Left colon (tissue), 2 donors: ENCODE results near the gene HSD11B1L. TPM values are rescaled to one million over a fixed set of nuclear protein-coding genes. Genes with fewer than 3 reads are reported as not detected.

Experiments used
- ATAC-seq: fragments of 200-7000 bp; cut with Tn5 transposase; one replicate; pipeline ENCODE4 v1.9.1; 2020; ENCODE audit warnings: mild to moderate bottlenecking, moderate library complexity
- DNase-seq, 2 donors: peaks; one replicate each; pipeline ENCODE4 v3.0.0-alpha.2; 2020
- intact Hi-C, 2 donors: fragments of 100-400 bp; cut with DNase I in 1 of 2; cut with micrococcal nuclease in 1 of 2; formaldehyde crosslinking; loops; one replicate each; pipeline versions ENCODE4 v1.11.2 to v1.14.0; 2022; cut with DNase I, micrococcal nuclease
- total RNA-seq, 2 donors: library from RNA; stranded (reverse); fragmentation: NEBNext Ultra II Directional; extraction: Animal tissue kit (Norgen Biotek cat#: 25700); gene quantifications; one replicate each; pipeline ENCODE4 v1.2.1, GENCODE V29; 2021
- donor health status: DM: no; HTN: no; CAD: no.
- donor health status: DM: yes; HTN: yes; CAD: no.

The HSD11B1L gene
- total RNA-seq, 2 donors from 2014 or later = 3.5 to 3.8 TPM

DNA sequence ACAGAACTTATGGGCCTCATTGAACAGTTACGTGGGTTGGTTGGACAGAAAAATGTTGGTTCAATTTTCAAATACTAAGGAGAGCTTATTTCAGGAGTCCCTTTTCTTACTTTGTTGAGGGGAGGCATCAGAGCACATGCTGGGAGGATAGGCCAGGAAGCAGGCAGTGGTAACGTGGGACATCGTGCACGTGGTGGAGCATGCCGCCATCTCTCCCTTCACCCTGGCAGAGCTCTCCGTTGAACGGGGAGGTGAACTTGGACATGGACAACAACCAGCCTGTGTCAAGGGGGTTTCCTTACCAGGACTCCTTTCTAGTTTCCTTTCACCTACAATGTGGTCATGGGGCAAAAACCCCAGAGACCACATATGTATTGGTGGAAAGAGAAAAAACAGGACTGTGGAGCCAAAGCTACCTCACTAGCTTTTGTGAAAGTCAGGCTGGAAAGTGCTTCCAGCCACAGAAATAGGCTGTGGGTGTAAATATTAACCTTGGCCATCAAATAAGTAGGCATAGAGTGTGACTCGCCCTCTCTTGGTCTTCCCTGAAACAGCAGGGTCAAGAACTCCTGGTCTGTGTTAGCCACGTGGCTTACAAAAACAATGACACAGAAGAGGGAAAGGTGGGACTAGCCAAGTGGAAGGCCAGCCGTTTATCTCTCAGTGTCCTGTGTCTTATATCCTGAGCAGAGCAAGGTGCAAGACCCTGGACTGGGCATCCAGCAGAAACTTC lies 14.9 kb upstream of the HSD11B1L start:
- intact Hi-C loops = no loop called here
- DNase-seq (no peak), ATAC-seq (peak; percentile 31)

DNA sequence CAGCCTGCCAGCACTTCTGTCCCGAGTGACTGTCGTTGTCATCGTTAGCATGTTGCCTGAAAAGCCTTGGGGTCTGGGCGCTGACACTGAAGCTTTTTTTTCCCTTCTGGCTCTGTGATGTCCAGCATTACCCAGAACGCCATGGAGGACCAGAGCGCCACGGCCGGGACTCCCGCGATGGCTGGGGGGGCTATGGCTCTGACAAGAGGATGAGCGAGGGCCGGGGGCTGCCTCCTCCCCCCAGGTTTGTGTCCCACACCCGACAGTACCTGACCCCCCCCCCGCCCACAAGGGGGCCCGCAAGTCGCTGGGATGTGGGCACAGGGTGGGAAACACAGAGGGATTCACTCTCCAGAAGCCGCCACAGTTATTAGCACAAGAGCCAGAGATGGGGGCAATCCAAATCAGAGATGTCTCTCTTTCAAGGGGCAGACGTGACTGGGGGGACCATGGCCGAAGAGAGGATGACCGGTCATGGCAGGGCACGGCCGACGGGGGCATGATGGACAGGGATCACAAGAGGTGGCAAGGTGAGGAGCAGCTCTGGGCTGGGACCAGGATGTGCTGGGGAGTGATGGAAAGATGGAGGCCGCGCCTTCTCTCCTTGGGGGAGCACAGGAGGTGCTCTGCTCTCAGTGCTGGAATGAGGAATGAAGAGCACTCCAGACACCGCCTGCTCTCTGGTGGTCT lies 13.8 kb upstream of the HSD11B1L start:
- intact Hi-C loops = no loop called here
- DNase-seq (no peak), ATAC-seq (peak; percentile 13)

DNA sequence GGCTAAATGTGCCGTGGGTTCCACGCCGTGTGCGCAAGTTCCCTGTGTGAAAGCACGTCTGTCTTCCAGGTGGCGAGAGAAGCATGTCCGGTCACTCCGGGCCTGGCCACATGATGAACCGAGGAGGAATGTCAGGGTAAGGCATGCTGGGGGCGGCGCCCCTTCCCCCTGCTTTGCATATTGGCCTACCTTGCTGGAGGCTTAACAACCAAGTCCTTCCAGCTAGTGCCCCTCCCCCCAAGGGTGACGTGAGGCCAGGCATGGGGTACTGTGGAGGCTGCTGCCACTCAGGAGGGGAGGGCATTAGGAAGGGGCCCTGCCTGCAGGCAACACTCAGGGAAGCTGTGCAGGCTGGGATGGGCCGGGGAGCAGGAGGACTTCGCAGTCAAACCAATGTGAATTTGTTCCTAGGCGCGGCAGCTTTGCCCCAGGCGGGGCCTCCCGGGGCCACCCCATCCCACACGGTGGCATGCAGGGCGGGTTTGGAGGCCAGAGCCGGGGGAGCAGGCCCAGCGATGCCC lies 13.0 kb upstream of the HSD11B1L start:
- DNase-seq (no peak), ATAC-seq (no peak)
- intact Hi-C loops = no loop called here

DNA sequence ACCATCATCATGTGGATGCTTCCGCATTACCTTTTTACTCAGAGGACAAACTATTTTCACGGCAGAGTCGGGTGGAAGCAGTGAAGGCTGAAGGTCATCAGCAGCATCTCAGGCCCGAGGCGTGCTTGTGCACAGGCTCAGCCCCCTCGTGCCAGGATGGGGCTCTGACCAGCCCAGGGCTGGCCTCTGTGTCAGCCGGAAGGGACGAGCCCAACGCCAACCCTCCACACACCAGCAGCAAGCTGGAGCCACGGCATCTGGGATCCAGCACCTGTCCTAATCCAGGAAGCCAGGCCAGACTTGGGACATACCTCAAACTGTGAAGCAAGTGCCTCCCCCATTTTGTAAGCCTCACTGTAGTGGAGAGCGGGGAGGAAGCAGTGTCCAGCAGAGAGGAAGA lies 11.6 kb upstream of the HSD11B1L start:
- no peak for ATAC-seq
- DNase-seq = no peak
- intact Hi-C loops = no loop called here

DNA sequence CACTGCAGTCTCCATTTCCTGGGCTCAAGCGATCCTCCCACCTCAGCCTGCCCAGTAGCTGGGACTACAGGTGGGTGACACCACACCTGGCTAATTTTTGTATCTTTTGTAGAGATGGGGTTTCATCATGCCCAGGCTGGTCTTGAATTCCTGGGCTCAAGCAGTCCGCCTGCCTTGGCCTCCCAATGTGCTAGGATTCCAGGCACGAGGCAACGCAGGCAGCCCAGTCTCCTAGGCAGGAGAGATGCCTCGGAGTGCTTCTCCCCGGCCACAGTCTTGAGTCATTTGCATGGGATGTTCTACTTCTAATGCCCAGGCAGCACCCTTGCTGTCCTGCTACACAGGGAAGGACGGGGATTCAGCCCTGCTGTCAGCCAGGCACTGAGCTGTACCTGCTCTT lies 9.2 kb upstream of the HSD11B1L start:
- DNase-seq (no peak), ATAC-seq (no peak)
- intact Hi-C loops = no loop called here

DNA sequence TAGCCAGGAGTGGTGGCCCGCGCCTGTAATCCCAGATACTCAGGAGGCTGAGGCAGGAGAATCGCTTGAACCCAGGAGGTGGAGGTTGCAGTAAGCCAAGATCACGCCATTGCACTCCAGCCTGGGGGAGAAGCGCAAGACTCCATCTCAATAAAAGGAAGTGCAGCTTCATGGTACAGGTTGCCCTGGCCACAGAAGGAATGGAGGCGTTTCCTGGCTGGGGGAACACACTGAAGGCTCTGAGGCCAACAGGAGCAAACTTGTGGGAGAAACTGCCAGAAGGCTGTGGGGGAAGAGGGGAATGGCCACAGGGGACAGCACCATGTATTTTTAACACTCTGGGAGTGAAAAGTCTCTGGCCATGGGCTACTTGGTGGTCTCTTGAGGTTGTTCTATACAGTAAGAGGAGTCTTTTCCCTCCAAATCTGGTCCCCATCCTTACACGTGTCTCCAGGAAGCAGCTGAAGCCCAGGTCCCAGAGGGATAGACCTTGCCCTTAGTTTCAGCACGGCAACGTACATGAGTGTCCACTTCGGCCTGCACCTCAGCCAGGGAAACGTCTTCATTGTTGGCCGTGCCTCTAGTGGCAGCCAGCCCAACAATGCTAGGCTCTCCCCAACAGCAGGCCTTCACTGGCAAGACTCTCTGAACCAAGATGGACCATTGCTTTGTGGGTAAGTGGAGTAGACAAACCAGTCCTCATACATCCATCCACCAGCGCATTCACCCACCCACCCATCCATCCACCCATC lies 7.9 kb upstream of the HSD11B1L start:
- intact Hi-C loops = no loop called here
- ATAC-seq (no peak), DNase-seq (no peak)

DNA sequence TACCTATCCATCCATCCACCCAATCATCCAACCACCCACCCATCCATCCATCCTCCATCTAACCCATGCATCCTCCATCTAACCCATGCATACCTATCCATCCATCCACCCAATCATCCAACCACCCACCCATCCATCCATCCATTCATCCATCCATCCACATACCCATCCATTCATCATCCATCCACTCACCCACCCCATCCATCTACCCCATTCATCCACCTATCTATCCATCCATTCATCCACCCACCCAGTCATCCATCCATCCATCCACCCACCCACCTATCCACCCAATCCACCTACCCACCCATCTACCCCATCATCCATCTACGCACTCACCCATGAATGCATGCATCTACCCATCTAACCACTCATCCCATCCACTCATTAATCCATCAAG lies 7.1 kb upstream of the HSD11B1L start:
- ATAC-seq = no peak
- intact Hi-C loops = no loop called here
- DNase-seq = no peak

DNA sequence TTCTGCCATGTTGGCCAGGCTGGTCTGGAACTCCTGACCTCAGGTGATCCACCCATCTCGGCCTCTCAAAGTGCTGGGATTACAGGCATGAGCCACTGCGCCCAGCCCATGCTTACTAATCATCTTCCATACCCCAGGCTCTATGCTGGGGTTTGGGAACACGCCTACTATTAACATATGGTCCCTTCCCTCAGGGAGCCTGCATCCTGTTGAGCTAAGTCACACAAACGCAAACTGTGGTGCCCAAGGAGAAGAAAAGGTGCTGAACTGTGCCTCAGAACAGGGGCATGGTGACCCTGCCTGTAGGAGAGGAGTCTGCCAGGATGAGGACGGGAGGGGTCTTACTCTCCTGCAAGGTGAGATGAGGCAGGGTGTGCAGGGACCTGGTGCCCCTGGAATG lies 6.1 kb upstream of the HSD11B1L start:
- ATAC-seq (no peak), DNase-seq (no peak)
- intact Hi-C loops = no loop called here

DNA sequence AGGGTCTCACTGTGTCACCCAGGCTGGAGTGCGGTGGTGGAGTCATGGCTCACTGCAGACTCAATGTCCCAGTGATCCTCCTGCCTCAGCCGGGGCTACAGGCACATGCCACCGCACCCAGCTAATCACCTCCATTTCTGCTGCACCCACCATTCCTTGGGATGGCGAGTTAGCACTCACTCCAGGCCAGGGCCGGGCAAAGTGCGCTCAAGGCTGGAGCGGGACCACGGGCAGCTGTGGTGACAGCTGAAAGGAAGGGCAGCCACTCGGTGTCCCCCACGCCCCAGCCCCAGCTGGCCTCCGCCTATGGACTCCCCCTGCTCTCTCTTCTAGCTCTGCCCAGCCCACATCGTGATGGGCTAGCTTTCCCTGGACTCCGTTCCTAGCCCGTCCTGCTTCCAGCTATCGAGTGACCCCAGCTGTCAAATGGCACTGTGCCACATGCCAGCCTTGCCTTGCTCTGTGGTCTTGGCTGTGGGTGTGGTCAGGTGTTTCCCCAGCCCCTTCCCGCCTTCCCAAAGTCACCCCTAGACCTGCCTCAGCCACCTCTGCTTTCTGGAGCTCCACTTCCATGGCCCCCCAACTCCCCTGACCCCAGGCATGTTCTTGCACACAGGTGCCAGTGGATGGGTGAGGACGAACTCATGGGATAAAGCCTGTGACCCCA lies 4.6 kb upstream of the HSD11B1L start:
- DNase-seq (no peak), ATAC-seq (no peak)
- intact Hi-C loops = no loop called here

DNA sequence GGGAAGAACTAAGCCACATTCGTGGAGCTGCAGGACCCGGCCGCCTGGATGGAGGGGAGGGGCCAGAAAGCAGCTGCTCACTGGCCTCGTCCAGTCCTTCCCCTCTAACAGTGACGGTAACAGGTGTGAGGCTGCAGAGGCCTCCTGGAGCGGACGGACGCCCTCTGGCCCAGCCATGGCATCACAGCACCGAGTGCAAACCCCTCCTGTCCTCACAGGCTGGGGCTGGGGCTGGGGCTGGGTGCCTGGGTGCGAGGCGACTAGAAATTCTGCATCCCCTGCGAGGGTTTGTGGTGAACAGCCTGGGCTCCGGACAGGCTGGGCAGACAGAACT lies 4.1 kb upstream of the HSD11B1L start:
- ATAC-seq (no peak), DNase-seq (no peak)
- intact Hi-C loops = no loop called here

DNA sequence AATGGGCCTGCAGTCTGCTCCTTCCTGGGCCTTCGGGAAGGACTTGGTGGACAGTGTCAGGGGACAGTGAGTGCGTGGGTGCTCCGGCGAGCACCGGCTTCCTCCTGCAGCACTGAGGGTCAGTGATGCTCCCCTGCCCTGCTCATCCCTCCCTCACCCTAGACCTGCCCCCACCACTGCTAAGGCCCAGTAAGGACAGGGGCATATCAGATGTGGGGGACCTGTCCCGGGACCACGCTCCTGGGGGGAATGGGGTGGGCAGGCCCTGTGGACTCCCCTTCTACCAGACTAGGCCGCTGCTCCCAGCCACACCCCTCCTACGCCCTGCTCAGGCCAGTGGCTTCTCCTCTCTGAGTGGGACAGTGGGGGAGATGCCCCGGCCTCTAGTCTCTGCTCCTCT lies 3.7 kb upstream of the HSD11B1L start:
- intact Hi-C loops = no loop called here
- ATAC-seq (no peak), DNase-seq (no peak)

DNA sequence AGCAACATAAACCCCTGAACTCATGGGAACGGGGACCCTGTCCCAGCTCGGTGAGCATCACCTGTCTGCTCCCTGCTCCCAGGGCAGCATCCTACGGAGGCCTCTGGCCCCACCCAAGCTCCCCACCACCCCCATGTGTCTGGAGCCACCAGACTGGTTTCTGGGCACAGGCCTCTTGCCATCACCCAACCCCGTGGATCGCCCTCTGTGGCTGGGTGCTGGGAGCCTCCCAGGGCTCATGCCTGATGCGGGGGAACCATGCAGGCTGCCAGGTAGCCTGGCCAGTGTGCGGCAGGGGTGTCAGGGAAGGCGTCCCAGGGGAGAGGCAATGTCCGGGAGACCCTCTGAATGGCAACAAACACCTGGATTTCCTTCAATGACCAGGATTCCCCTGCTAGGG lies 3.2 kb upstream of the HSD11B1L start:
- intact Hi-C loops = no loop called here
- no peak for ATAC-seq
- no peak for DNase-seq

DNA sequence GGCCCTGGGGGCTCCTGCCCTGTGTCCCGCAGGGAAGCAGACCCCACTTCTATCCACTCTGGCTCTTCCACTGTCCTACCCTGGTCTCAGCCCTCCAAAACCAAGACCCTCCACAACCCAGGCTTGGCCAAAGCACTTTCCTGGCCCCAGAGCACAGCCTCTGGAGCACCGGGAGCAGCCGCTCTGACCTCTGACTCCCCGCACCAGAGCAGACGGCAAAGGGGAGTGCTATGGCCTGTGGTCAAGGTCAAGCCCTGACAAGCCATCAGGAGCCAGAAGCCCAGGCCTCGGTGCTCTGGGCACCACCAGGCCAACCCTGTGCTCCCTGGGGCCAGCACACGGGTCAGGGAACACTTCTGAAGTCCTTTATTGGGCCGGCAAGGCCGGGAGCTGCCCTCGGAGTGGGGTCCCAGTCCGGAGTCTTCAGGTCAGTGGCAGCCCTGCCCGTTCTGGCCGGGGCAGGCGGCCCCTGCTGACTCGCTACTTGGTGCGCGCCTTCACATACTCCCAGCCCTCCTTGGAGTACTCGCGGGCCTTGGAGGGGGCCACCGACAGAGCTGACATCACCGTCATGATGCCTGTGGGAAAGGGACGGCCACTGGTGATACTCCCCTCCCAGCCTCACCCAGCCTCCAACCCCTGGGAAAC lies 2.6 kb upstream of the HSD11B1L start:
- ATAC-seq = no peak
- intact Hi-C loops = no loop called here
- no peak for DNase-seq

DNA sequence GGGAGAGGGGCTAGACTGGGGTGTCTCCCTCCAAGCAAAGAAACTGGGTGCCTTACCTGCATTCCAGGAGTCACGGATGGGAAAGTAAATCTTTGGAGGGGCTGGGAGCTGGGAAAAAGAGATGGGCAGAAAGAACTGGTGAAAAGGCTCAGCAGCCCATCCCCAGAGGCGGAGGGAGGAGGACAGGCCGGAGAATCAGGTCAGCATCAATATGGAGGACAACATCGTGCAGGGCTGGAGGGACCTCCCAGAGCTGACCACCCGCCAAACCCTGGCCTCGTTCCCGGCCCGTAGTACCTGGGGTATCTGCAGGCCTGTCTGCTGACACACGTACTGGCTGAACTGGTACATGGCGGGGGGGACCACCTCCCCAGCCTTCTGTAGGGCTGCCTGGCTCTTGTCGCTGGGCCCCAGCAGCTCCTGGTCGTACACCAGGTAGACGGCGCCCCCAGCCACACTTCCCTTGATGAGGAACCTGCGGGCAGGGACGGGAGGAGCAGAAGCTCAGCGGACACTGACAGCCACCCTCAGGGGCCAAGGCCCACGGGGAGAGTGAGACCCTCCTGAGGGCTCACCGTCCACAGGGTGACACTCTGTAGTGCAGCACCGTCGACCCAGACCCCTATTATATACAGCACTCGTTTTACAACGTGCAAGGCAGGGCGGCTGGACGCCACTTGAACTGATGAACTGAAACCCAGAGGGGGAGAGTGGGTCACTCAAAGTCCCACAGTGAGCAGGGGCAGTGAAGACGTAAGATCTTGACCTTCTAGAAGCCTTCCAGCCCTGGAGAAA lies 1.3 kb upstream of the HSD11B1L start:
- intact Hi-C loops = no loop called here
- ATAC-seq (peak; percentile 1), DNase-seq (peak; percentile 32 to 48)

DNA sequence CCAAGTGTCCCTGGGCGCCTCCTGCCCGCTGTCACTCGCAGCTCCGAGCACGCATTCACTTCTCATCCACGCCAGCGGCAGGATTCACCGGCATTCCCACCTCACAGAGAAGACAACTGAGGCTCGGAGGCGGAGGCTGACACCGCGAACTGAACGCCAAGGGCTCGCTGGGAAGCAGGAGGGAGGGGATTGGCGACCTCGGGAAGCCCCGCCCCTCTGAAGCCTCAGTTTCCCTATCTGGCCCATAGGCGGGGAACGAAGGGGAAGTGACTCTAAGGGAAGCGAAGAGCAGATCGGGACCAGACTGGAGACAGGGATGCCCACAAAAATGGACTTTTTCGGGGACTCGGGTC lies 767 bp upstream of the HSD11B1L start:
- intact Hi-C loops = no loop called here
- ATAC-seq = peak; percentile 18
- peak; percentile 65 to 69 for DNase-seq

DNA sequence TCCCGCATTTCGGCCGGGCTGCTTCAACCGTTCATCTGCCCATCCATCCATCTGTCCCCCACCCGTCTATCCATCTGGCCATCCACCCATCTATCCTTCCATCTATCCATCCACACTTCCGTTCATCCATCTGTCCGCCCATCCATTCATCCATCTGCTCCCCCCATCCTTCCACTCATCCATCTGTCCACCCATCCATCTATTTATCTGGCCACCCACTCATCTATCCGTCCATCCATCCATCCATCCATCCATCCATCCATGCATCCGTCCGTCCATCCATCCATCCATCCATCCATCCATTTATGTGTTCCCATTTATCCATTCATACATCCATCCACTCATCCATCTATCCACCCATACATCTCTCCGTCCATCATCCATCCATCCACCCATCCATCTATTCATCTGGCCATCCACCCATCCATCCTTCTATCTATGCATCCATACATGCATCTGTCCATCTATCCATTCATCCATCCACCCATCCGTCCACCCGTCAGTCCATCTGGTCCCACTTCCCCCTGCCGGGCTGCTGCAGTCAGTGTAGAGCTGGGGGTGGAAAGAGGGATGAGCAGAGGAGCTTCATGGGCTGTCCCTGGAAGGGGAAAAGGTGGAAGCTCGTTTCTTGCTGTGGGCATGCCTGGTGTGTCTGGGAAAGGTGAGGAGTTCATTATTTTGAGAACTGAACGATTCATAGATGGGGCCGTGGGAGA lies 722 bp downstream of the HSD11B1L start:
- intact Hi-C loops = no loop called here
- ATAC-seq = no peak

DNA sequence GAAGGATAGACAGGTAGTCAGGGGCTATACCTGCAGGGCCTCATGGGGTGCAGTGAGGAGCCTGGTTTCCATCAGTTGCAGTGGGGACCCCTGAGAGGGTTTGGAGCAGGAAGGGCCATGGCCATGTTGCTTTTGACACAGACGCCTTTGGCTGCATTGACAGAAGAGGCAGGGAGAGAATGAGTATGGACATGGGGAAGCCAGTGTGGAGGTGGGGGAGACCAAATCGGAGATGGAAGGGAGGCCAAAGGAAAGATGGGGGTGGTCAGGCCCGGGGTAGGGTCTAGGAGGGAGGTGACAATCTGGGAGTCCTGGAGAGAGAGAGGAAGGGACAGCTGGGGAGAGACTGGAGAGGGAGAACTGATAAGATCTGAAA lies 1.3 kb downstream of the HSD11B1L start:
- intact Hi-C loops = no loop called here
- DNase-seq = peak in 1 of 2 donors; percentile 24

More for the DNA sequence above, 722 bp downstream of the HSD11B1L start:
- no peak for DNase-seq

More for the DNA sequence above, 1.3 kb downstream of the HSD11B1L start:
- no peak for ATAC-seq
